Peyer's patch (tissue), 4 donors: ENCODE results near the gene PRKAG3.
"Not testable (repeated sequence)": the region's sequence is repeated elsewhere in the genome, so short reads cannot be mapped to it uniquely, and the experiment has no call there.

Experiments used
- CTCF ChIP-seq, 6 experiments: fragments of 450-650 bp in 4 of 6; fragments of 200-600 bp in 2 of 6; sonication (generic) in 1 of 6; IDR thresholded peaks; one replicate each; pipeline ENCODE4 v1.5.1; 2017 to 2019; ENCODE audit warnings: antibody characterized with exemption in 6 of 6, mild to moderate bottlenecking in 3 of 6, moderate library complexity in 1 of 6
- POLR2A ChIP-seq, 2 donors: fragments of 450-650 bp; IDR thresholded peaks; one replicate each; pipeline ENCODE4 v1.5.1; 2017; ENCODE audit warnings: antibody characterized with exemption in 2 of 2, mild to moderate bottlenecking in 2 of 2, moderate library complexity in 2 of 2

- not testable (repeated sequence) for TF ChIP-seq CTCF, POLR2A (IDR thresholded peaks at IDR 0.05)
Observed at GRCh38 chr2:218844334-218844733, 12.7 kb upstream of the PRKAG3 start.
